H1 (cell line): Measurements from ENCODE around the gene XKR7. TPM values are rescaled to one million over a fixed set of nuclear protein-coding genes. Genes with fewer than 3 reads are reported as not detected.

Source experiments
- CTCF ChIA-PET: fragments of 300-600 bp; sonication (Branson Sonifier 250); formaldehyde crosslinking; loops from one replicate; lab custom pipeline; 2021; ENCODE audit not compliant: partially characterized antibody; lab: Charles Lee
- POLR2A ChIA-PET: fragments of 300-600 bp; sonication (Branson Sonifier 250); formaldehyde crosslinking; loops from one replicate; lab custom pipeline; 2021; ENCODE audit warnings: inconsistent platforms; ENCODE audit not compliant: partially characterized antibody; lab: Charles Lee
- DNase-seq, 2 experiments: peaks; one replicate each; pipeline versions ENCODE4 v3.0.0 to v3.0.0-alpha.2; 2010 to 2022; ENCODE audit warnings: low spot score in 2 of 2, low read depth in 1 of 2, mixed read lengths in 1 of 2
- FAIRE-seq: peaks from 2 replicates; lab custom pipeline; 2011; peaks lifted over from hg19 to GRCh38; lab: Jason Lieb, UNC
- H2AFZ ChIP-seq: 2 replicates; pipeline ENCODE4 v1.8.1; 2012; ENCODE audit warnings: low read length, inconsistent platforms
- H2AK5ac ChIP-seq: 2 replicates; pipeline ENCODE4 v1.6.1; 2013; ENCODE audit warnings: low read depth, low read length
- H2BK120ac ChIP-seq: replicated peaks from 2 replicates; pipeline ENCODE3; 2013; ENCODE audit warnings: low read depth, low read length, inconsistent platforms
- H2BK12ac ChIP-seq: 2 replicates; pipeline ENCODE4 v1.6.1; 2013; ENCODE audit warnings: low read depth, low read length
- H2BK15ac ChIP-seq: 2 replicates; pipeline ENCODE4 v1.6.1; 2013; ENCODE audit warnings: low read length
- H2BK20ac ChIP-seq: 2 replicates; pipeline ENCODE4 v1.6.1; 2013; ENCODE audit warnings: low read length
- H2BK5ac ChIP-seq: 2 replicates; pipeline ENCODE4 v1.6.1; 2013; ENCODE audit warnings: low read depth, low read length
- H3K14ac ChIP-seq: 2 replicates; pipeline ENCODE4 v1.6.1; 2013; ENCODE audit warnings: inconsistent platforms; ENCODE audit not compliant: insufficient read length
- H3K18ac ChIP-seq: 2 replicates; pipeline ENCODE4 v1.6.1; 2013; ENCODE audit warnings: low read length; ENCODE audit errors: extremely low read depth
- H3K23ac ChIP-seq: 2 replicates; pipeline ENCODE4 v1.6.1; 2013; ENCODE audit warnings: inconsistent platforms; ENCODE audit not compliant: insufficient read length
- H3K23me2 ChIP-seq: 2 replicates; pipeline ENCODE4 v1.6.1; 2013; ENCODE audit warnings: low read depth, low read length
- H3K27ac ChIP-seq: 2 replicates; pipeline ENCODE4 v1.6.1; 2011; ENCODE audit warnings: low read depth, low read length, inconsistent platforms
- H3K27me3 ChIP-seq, 4 experiments: replicated peaks in 1 of 4; 1 replicate in 1 of 4; 2 replicates in 3 of 4; pipeline versions ENCODE4 v1.6.1 to v1.8.1; 2011 to 2013; ENCODE audit warnings: low read length in 3 of 4, mild to moderate bottlenecking in 3 of 4, inconsistent platforms in 2 of 4, mixed read lengths in 2 of 4, moderate library complexity in 1 of 4; ENCODE audit not compliant: control insufficient read depth in 3 of 4, insufficient read depth in 3 of 4; ENCODE audit errors: extremely low read depth in 1 of 4
- H3K36me3 ChIP-seq, 4 experiments: 2 replicates each; pipeline versions ENCODE4 v1.6.1 to v1.8.1; 2011 to 2013; ENCODE audit warnings: mild to moderate bottlenecking in 4 of 4, low read length in 3 of 4, moderate library complexity in 2 of 4, control low read depth in 1 of 4, inconsistent platforms in 1 of 4; ENCODE audit not compliant: insufficient read depth in 4 of 4, control insufficient read depth in 2 of 4
- H3K4ac ChIP-seq: replicated peaks from 2 replicates; pipeline ENCODE3; 2013; ENCODE audit warnings: low read length, low read depth, mixed read lengths, inconsistent platforms; ENCODE audit not compliant: insufficient read length
- H3K4me1 ChIP-seq, 4 experiments: replicated peaks in 1 of 4; 1 replicate in 1 of 4; 2 replicates in 3 of 4; pipeline versions ENCODE4 v1.6.1 to v1.8.1; 2011 to 2013; ENCODE audit warnings: low read length in 3 of 4, inconsistent platforms in 2 of 4, mixed read lengths in 1 of 4; ENCODE audit not compliant: insufficient read depth in 4 of 4, control insufficient read depth in 3 of 4
- H3K4me2 ChIP-seq, 2 experiments: 2 replicates each; pipeline versions ENCODE4 v1.6.1 to v1.8.1; 2011 to 2013; ENCODE audit warnings: low read depth in 2 of 2, low read length in 2 of 2, control low read depth in 1 of 2, inconsistent platforms in 1 of 2, mild to moderate bottlenecking in 1 of 2; ENCODE audit not compliant: insufficient read depth in 1 of 2
- H3K4me3 ChIP-seq, 4 experiments: fragments of 200-600, 300-600 bp in 1 of 4; sonication (generic), shearing (Covaris generic), sonication (Bioruptor Twin) in 1 of 4; 2 replicates each; pipeline versions ENCODE4 v1.5.1 to v1.8.1; 2011 to 2016; ENCODE audit warnings: low read length in 4 of 4, low read depth in 3 of 4, control low read depth in 2 of 4, inconsistent platforms in 2 of 4, mild to moderate bottlenecking in 2 of 4, mixed read lengths in 1 of 4, moderate library complexity in 1 of 4; ENCODE audit not compliant: insufficient read depth in 2 of 4; ENCODE audit errors: extremely low read depth in 1 of 4
- H3K56ac ChIP-seq: replicated peaks from 2 replicates; pipeline ENCODE3; 2013; ENCODE audit warnings: low read depth, mild to moderate bottlenecking, mixed read lengths, low read length, inconsistent platforms; ENCODE audit not compliant: insufficient read length
- H3K79me1 ChIP-seq: 2 replicates; pipeline ENCODE4 v1.6.1; 2013; ENCODE audit warnings: low read depth, low read length, control low read depth
- H3K79me2 ChIP-seq, 2 experiments: 2 replicates each; pipeline versions ENCODE4 v1.6.1 to v1.8.1; 2012 to 2013; ENCODE audit warnings: low read length in 2 of 2, mild to moderate bottlenecking in 2 of 2, inconsistent platforms in 1 of 2; ENCODE audit not compliant: insufficient read depth in 2 of 2, control insufficient read depth in 1 of 2
- H3K9ac ChIP-seq, 4 experiments: replicated peaks in 1 of 4; 1 replicate in 1 of 4; 2 replicates in 3 of 4; pipeline versions ENCODE4 v1.6.1 to v1.8.1; 2011 to 2013; ENCODE audit warnings: low read depth in 3 of 4, low read length in 3 of 4, control low read depth in 2 of 4, mild to moderate bottlenecking in 2 of 4, moderate library complexity in 2 of 4, inconsistent platforms in 1 of 4; ENCODE audit errors: extremely low read depth in 1 of 4
- H3K9me3 ChIP-seq, 2 experiments: 2 replicates each; pipeline versions ENCODE4 v1.6.1 to v1.8.1; 2012 to 2013; ENCODE audit warnings: mild to moderate bottlenecking in 2 of 2, moderate library complexity in 2 of 2, control low read depth in 1 of 2, inconsistent platforms in 1 of 2, low read depth in 1 of 2, low read length in 1 of 2, mixed read lengths in 1 of 2; ENCODE audit not compliant: insufficient read depth in 2 of 2
- H4K20me1 ChIP-seq, 2 experiments: replicated peaks in 1 of 2; 2 replicates each; pipeline versions ENCODE3 to v1.8.1; 2011 to 2013; ENCODE audit warnings: inconsistent platforms in 2 of 2, low read length in 2 of 2, mild to moderate bottlenecking in 1 of 2; ENCODE audit not compliant: insufficient read depth in 2 of 2, control insufficient read depth in 1 of 2
- H4K5ac ChIP-seq: 2 replicates; pipeline ENCODE4 v1.6.1; 2013; ENCODE audit warnings: low read length, low read depth, mixed read lengths, inconsistent platforms; ENCODE audit not compliant: insufficient read length
- H4K8ac ChIP-seq: 2 replicates; pipeline ENCODE4 v1.8.0; 2013; ENCODE audit warnings: mild to moderate bottlenecking, moderate library complexity, low read length, inconsistent platforms; ENCODE audit not compliant: insufficient read depth; ENCODE audit errors: extremely low read depth
- H4K91ac ChIP-seq: replicated peaks from 2 replicates; pipeline ENCODE3; 2013; ENCODE audit warnings: low read length, mixed read lengths, inconsistent platforms; ENCODE audit not compliant: insufficient read length
- BCL11A ChIP-seq, 2 experiments: IDR thresholded peaks; one replicate each; pipeline ENCODE4 v1.6.1; 2011; ENCODE audit warnings: low read depth in 2 of 2, low read length in 2 of 2, mild to moderate bottlenecking in 2 of 2
- CREB1 ChIP-seq: IDR thresholded peaks from 2 replicates; pipeline ENCODE4 v1.6.1; 2012; ENCODE audit warnings: inconsistent platforms
- RBBP5 ChIP-seq: IDR thresholded peaks from 2 replicates; pipeline ENCODE4 v1.7.1; 2012; ENCODE audit warnings: low read depth, mild to moderate bottlenecking, inconsistent platforms, low read length, moderate library complexity, borderline replicate concordance
- SAP30 ChIP-seq: fragments of 300-600 bp; sonication (generic); IDR thresholded peaks from 2 replicates; pipeline ENCODE4 v1.7.1; 2012; ENCODE audit warnings: low read length, moderate library complexity, mild to moderate bottlenecking, inconsistent platforms; ENCODE audit not compliant: insufficient read depth, insufficient replicate concordance
- SIX5 ChIP-seq: IDR thresholded peaks from 2 replicates; pipeline ENCODE4 v1.6.1; 2011; ENCODE audit warnings: mild to moderate bottlenecking, low read depth, low read length
- TCF12 ChIP-seq: IDR thresholded peaks from 2 replicates; pipeline ENCODE4 v1.6.1; 2011; ENCODE audit warnings: low read depth, mild to moderate bottlenecking, low read length
- polyA plus RNA-seq, 7 experiments: library from polyadenylated mRNA; depleted of rRNA in 3 of 7; stranded (reverse) in 5 of 7; unstranded in 2 of 7; fragments of >200 nt in 5 of 7; fragments of 200-250 nt in 2 of 7; gene quantifications; 1 replicate in 5 of 7; 2 replicates in 1 of 7; 4 replicates in 1 of 7; pipeline versions ENCODE4 v1.2.1 to v1.2.3, GENCODE V29; 2011 to 2013; ENCODE audit warnings: missing spikeins in 2 of 7, mixed read lengths in 2 of 7
- total RNA-seq: library from RNA; stranded (reverse); fragmentation: NEBNext Ultra II Directional; extraction: Animal tissue kit (Norgen Biotek cat#: 25700); gene quantifications from 2 replicates; pipeline ENCODE4 v1.2.1, GENCODE V29; 2021

XKR7 gene
- total and polyA plus RNA-seq, 2 of the 8 experiments (the other 6 are each of a cell fraction or from before 2014, with no cell fraction given): 1.8 to 2.4 TPM

GRCh38 chr20:32004963-32005362 is 37.0 kb downstream of the XKR7 start:
- POLR2A ChIA-PET: no interaction called here
- no peak for TF ChIP-seq TCF12
- peak; percentile 52 for TF ChIP-seq SIX5
- peak; percentile 52; the same call in 1 of the 2 replicates for TF ChIP-seq CREB1
- no peak for TF ChIP-seq RBBP5
- TF ChIP-seq SAP30: no peak
- no peak for TF ChIP-seq BCL11A (IDR thresholded peaks at IDR 0.05; ENCODE audit: low read depth in 2 of 2, low read length in 2 of 2)
- CTCF ChIA-PET: interaction anchor here (0.9 to 1.7 kb wide), 4 partner anchors 10 to 154 kb away, joined by 3 to 6 read pairs (median 4); partner anchors contain the start of gene PDRG1

More at GRCh38 chr20:32004963-32005362, 37.0 kb downstream of the XKR7 start:
- H4K20me1 ChIP-seq: no peaks in the 10 kb centered on the region
- no peak for DNase-seq
- no peaks in the 10 kb centered on the region for H3K79me2 ChIP-seq
- H3K23me2 ChIP-seq: no peaks in the 10 kb centered on the region; the same call in 1 of the 2 replicates
- H2BK20ac ChIP-seq: no peak overlapping the region
- H3K9ac ChIP-seq: no peak overlapping the region
- no peak overlapping the region for H3K4me2 ChIP-seq
- H2BK5ac ChIP-seq: no peak overlapping the region
- H4K8ac ChIP-seq: no peak overlapping the region
- no peak overlapping the region for H2AK5ac ChIP-seq
- no peak overlapping the region for H2BK12ac ChIP-seq
- no peak overlapping the region for H3K4ac ChIP-seq
- no peaks in the 10 kb centered on the region for H3K79me1 ChIP-seq
- H3K56ac ChIP-seq: no peak overlapping the region
- H3K4me3 ChIP-seq: no peak overlapping the region
- H3K14ac ChIP-seq: no peak overlapping the region
- no peak overlapping the region for H3K27ac ChIP-seq
- H4K91ac ChIP-seq: no peak overlapping the region
- no peaks in the 10 kb centered on the region for H3K27me3 ChIP-seq
- H3K36me3 ChIP-seq: no peaks in the 10 kb centered on the region
- H3K23ac ChIP-seq: no peak overlapping the region
- H3K18ac ChIP-seq: no peak overlapping the region
- H2AFZ ChIP-seq: no peak overlapping the region
- peak; percentile 92 for FAIRE-seq
- no peak overlapping the region for H4K5ac ChIP-seq
- H3K4me1 ChIP-seq: peaks cover 10 to 17% (median 16%) of the 10 kb centered on the region in 4 experiments
- H3K9me3 ChIP-seq: no peaks in the 10 kb centered on the region
- H2BK15ac ChIP-seq: no peak overlapping the region
- no peak overlapping the region for H2BK120ac ChIP-seq
